ENCODE measurements around the gene IER3. TPM values are rescaled to one million over a fixed set of nuclear protein-coding genes. Genes with fewer than 3 reads are reported as not detected.

IER3 gene
- total and polyA plus RNA-seq, 2 of the 13 experiments (the other 11 are each of a cell fraction or from before 2014, with no cell fraction given), result 51.1 to 131 TPM

DNA sequence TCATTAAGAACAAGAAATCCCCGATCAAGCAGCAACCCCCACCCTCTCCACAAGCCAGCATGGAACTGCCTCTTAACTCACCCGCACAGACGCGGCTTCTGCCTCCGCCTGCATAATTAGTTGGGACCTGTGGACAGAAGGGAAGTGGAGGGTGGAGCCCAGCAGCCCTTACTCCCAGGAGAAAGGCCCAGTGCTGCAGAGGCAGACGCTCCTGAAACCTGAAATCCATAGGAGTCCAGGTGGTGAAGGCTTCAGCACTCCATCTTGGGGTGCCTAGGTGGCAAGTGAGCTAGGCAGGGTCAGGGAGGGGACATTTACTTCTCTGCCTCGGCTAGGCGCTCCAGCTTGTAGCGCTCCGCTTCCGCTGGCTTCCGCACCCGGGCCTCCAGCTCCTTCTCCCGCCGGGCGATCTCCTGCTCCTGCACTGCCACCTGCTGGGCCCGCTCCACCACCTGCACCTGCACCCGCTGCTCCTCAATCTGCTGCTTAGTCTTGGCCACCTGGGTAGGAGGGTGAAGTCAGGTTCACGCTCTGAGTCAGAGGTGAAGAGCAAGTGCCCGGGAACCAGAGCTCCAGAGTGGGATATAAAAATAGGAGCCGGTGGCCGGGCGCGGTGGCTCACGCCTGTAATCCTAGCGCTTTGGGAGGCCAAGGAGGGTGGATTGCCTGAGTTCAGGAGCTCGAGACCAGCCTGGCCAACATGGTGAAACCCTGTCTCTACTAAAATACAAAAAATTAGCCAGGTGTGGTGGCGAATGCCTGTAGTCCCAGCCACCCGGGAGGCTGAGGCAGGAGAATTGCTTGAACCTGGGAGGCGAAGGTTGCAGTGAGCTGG, 13.5 kb downstream of the IER3 start (continued):
- TF ChIP-seq, protein P1, sequence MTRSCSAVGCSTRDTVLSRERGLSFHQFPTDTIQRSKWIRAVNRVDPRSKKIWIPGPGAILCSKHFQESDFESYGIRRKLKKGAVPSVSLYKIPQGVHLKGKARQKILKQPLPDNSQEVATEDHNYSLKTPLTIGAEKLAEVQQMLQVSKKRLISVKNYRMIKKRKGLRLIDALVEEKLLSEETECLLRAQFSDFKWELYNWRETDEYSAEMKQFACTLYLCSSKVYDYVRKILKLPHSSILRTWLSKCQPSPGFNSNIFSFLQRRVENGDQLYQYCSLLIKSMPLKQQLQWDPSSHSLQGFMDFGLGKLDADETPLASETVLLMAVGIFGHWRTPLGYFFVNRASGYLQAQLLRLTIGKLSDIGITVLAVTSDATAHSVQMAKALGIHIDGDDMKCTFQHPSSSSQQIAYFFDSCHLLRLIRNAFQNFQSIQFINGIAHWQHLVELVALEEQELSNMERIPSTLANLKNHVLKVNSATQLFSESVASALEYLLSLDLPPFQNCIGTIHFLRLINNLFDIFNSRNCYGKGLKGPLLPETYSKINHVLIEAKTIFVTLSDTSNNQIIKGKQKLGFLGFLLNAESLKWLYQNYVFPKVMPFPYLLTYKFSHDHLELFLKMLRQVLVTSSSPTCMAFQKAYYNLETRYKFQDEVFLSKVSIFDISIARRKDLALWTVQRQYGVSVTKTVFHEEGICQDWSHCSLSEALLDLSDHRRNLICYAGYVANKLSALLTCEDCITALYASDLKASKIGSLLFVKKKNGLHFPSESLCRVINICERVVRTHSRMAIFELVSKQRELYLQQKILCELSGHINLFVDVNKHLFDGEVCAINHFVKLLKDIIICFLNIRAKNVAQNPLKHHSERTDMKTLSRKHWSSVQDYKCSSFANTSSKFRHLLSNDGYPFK (CRISPR knock-in tag; IDR thresholded peaks at IDR 0.05; ENCODE audit: borderline replicate concordance), result 0 out of 2 replicates have a peak, but pooled peaks have one; percentile 24
- TF ChIP-seq ZNF556 (CRISPR knock-in tag; IDR thresholded peaks at IDR 0.05; ENCODE audit: borderline replicate concordance), result 0 out of 2 replicates have a peak, but pooled peaks have one; percentile 20
- TF ChIP-seq CBFB (CRISPR knock-in tag; IDR thresholded peaks at IDR 0.05), result 0 out of 2 replicates have a peak, but pooled peaks have one; percentile 54
- peak; percentile 37; the same call in 1 of the 2 replicates for TF ChIP-seq ZNF547 (CRISPR knock-in tag; IDR thresholded peaks at IDR 0.05)
- no peak for TF ChIP-seq ZNF652 (CRISPR knock-in tag; IDR thresholded peaks at IDR 0.05; ENCODE audit: borderline replicate concordance, low read depth)
- TF ChIP-seq MAZ (IDR thresholded peaks at IDR 0.05; ENCODE audit: borderline replicate concordance, low read depth, low read length), result no peak
- no peak for TF ChIP-seq MAZ (CRISPR knock-in tag; IDR thresholded peaks at IDR 0.05; ENCODE audit: low read depth)
- TF ChIP-seq, protein P2, sequence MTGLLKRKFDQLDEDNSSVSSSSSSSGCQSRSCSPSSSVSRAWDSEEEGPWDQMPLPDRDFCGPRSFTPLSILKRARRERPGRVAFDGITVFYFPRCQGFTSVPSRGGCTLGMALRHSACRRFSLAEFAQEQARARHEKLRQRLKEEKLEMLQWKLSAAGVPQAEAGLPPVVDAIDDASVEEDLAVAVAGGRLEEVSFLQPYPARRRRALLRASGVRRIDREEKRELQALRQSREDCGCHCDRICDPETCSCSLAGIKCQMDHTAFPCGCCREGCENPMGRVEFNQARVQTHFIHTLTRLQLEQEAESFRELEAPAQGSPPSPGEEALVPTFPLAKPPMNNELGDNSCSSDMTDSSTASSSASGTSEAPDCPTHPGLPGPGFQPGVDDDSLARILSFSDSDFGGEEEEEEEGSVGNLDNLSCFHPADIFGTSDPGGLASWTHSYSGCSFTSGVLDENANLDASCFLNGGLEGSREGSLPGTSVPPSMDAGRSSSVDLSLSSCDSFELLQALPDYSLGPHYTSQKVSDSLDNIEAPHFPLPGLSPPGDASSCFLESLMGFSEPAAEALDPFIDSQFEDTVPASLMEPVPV (CRISPR knock-in tag; IDR thresholded peaks at IDR 0.05), result no peak
- TF ChIP-seq NFYC (CRISPR knock-in tag; IDR thresholded peaks at IDR 0.05), result no peak
- TF ChIP-seq ZNF605 (CRISPR knock-in tag; IDR thresholded peaks at IDR 0.05), result no peak
- 0 out of 2 replicates have a peak, but pooled peaks have one; percentile 11 for TF ChIP-seq BHLHE40 (IDR thresholded peaks at IDR 0.05; ENCODE audit: low read length)
- TF ChIP-seq ZNF564 (CRISPR knock-in tag; IDR thresholded peaks at IDR 0.05), result no peak
- no peak for TF ChIP-seq ZNF326 (CRISPR knock-in tag; IDR thresholded peaks at IDR 0.05; ENCODE audit: borderline replicate concordance)
- TF ChIP-seq, protein P3, sequence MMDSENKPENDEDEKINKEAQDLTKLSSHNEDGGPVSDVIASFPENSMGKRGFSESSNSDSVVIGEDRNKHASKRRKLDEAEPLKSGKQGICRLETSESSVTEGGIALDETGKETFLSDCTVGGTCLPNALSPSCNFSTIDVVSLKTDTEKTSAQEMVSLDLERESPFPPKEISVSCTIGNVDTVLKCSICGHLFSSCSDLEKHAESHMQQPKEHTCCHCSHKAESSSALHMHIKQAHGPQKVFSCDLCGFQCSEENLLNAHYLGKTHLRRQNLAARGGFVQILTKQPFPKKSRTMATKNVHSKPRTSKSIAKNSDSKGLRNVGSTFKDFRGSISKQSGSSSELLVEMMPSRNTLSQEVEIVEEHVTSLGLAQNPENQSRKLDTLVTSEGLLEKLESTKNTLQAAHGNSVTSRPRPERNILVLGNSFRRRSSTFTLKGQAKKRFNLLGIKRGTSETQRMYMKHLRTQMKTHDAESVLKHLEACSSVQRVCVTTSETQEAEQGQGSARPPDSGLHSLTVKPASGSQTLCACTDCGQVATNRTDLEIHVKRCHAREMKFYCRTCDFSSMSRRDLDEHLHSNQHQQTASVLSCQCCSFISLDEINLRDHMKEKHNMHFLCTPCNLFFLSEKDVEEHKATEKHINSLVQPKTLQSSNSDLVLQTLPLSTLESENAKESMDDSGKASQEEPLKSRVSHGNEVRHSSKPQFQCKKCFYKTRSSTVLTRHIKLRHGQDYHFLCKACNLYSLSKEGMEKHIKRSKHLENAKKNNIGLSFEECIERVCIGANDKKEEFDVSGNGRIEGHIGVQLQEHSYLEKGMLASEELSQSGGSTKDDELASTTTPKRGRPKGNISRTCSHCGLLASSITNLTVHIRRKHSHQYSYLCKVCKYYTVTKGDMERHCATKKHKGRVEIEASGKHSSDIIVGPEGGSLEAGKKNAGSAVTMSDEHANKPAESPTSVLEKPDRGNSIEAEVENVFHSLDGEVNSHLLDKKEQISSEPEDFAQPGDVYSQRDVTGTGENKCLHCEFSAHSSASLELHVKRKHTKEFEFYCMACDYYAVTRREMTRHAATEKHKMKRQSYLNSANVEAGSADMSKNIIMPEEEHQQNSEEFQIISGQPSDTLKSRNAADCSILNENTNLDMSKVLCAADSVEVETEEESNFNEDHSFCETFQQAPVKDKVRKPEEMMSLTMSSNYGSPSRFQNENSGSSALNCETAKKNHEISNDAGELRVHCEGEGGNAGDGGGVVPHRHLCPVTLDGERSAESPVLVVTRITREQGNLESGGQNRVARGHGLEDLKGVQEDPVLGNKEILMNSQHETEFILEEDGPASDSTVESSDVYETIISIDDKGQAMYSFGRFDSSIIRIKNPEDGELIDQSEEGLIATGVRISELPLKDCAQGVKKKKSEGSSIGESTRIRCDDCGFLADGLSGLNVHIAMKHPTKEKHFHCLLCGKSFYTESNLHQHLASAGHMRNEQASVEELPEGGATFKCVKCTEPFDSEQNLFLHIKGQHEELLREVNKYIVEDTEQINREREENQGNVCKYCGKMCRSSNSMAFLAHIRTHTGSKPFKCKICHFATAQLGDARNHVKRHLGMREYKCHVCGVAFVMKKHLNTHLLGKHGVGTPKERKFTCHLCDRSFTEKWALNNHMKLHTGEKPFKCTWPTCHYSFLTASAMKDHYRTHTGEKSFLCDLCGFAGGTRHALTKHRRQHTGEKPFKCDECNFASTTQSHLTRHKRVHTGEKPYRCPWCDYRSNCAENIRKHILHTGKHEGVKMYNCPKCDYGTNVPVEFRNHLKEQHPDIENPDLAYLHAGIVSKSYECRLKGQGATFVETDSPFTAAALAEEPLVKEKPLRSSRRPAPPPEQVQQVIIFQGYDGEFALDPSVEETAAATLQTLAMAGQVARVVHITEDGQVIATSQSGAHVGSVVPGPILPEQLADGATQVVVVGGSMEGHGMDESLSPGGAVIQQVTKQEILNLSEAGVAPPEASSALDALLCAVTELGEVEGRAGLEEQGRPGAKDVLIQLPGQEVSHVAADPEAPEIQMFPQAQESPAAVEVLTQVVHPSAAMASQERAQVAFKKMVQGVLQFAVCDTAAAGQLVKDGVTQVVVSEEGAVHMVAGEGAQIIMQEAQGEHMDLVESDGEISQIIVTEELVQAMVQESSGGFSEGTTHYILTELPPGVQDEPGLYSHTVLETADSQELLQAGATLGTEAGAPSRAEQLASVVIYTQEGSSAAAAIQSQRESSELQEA (CRISPR knock-in tag; IDR thresholded peaks at IDR 0.05; ENCODE audit: not compliant biosample characterization), result peak; percentile 27
- peak; percentile 59 for TF ChIP-seq ZFX (CRISPR knock-in tag; IDR thresholded peaks at IDR 0.05; ENCODE audit: low read depth)
- peak; percentile 44 for TF ChIP-seq ZSCAN31 (CRISPR knock-in tag; IDR thresholded peaks at IDR 0.05; ENCODE audit: low read depth)
